GM08714 (cell line): ENCODE measurements around the gene TUBGCP3.
"Not testable (repeated sequence)": the region's sequence is repeated elsewhere in the genome, so short reads cannot be mapped to it uniquely, and the experiment has no call there.

Experiments used
- H3K4me3 ChIP-seq: fragments of 200-500 bp; sonication (Bioruptor generic); 2 replicates; pipeline ENCODE4 v1.5.1; 2014; ENCODE audit warnings: mild to moderate bottlenecking, low read length, inconsistent platforms
- ZNF274 ChIP-seq: IDR thresholded peaks from 2 replicates; pipeline ENCODE4 v1.6.1; 2012; ENCODE audit warnings: mild to moderate bottlenecking, low read depth, low read length

The TUBGCP3 gene

GRCh38 chr13:112587764-112588489, at the start of gene TUBGCP3:
Gene TUBGCP3, minus strand, starts transcription at chr13:112588153. Its CDS starts 173 bp downstream, at chr13:112587980.
- peak within 1 kb of the TSS; percentile 89 for H3K4me3 ChIP-seq
- TF ChIP-seq ZNF274, result no peak

- TF ChIP-seq ZNF274, result no peak
- no peak overlapping the region for H3K4me3 ChIP-seq
These were observed 49.3 kb upstream of the TUBGCP3 start for GRCh38 chr13:112637017-112637801.

GRCh38 chr13:112636401-112636975, 48.5 kb upstream of the TUBGCP3 start:
- no peak overlapping the region for H3K4me3 ChIP-seq
- no peak for TF ChIP-seq ZNF274

GRCh38 chr13:112635323-112635722, 47.4 kb upstream of the TUBGCP3 start:
- TF ChIP-seq ZNF274, result no peak
- no peak overlapping the region for H3K4me3 ChIP-seq

DNA sequence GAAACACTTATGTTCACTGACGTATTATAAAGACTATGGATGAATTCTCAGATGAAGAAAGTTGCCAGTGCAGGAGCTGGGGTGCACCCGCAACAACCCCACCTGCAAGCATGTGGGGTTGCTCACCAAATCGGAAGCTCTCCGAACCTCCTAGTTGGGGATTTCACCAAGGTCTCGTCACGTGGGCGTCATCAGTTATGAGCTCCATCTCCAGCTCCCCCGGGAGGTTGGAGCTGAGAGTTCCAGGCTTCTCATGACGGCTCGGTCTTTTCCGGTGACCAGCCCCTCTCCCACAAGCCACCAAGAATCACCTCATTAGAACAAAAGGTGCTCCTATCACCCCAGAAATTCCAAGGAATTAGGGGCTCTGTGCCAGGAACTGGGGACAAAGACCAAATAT, 46.1 kb upstream of the TUBGCP3 start:
- no peak for TF ChIP-seq ZNF274
- H3K4me3 ChIP-seq, result no peak overlapping the region

DNA sequence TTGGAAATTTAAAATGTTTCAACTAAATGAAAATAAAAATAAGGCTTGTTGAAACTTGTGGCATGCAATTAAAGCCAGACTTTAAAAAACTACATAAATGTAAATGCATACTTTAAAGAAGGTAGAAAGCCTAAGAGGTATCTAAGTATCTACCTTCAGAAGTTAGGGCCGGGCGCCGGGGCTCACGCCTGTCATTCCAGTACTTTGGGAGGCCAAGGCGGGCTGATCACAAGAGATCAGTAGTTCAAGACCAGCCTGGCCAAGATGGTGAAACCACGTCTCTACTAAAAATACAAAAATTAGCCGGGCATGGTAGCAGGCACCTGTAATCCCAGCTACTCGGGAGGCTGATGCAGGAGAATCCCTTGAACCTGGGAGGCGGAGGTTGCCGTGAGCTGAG, 42.3 kb upstream of the TUBGCP3 start:
- not testable (repeated sequence) for H3K4me3 ChIP-seq

DNA sequence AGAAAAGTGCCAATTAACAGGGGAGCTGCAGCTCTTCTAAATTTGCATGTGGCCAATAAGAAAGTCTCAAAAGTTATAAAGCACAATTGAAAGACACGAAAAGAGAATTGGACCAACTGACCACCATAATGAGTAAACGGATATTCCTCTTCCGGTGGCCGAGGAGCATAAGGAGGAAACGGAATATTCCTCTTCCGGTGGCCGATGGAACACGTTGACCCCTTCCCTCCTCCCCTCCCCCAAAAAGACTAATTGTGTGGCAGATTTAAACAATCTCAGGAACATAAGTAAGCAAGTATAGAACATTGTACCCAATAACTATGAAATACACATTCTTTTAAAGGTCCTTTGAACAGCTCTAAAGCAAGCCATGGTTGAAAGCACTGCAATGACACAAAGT, 41.2 kb upstream of the TUBGCP3 start:
- no peak overlapping the region for H3K4me3 ChIP-seq
- no peak for TF ChIP-seq ZNF274

DNA sequence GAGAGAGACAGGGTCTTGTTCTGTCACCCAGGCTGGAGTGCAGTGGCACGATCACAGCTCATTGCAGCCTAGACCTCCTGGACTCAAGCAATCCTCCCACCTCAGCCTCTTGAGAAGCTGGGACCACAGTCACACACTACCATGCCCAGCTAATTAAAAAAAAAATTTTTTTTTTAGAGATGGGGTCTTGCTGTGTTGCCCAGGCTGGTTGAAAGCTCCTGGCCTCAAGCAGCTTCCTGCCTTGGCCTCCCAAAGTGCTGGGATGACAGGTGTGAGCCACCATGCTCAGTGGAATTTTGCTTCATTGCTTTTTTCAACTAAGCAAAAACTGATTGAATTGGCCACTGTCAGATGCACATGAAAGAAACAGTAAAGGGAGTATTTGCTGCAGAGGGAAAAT, 39.7 kb upstream of the TUBGCP3 start:
- not testable (repeated sequence) for H3K4me3 ChIP-seq

DNA sequence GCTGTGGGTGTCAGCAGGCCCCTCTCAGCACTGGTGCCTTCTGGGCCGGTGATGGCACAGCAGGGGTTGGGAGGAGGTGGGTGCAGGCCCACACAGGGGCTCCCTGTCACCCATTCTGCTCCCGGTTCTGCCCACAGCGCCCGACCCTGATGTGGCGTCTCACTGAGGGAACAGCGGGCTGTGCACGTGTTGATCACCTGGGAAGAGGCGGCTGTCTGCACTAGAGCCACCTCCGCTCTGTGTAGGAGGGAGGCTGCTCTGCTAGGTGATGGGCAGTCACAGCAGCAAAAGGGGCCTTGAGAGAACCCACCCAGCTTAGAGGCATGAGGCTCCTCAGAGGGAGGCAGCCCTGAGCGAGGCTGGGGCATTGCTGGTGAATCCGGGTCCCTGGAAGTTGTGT, 39.2 kb upstream of the TUBGCP3 start:
- TF ChIP-seq ZNF274, result no peak
- H3K4me3 ChIP-seq, result no peak overlapping the region

DNA sequence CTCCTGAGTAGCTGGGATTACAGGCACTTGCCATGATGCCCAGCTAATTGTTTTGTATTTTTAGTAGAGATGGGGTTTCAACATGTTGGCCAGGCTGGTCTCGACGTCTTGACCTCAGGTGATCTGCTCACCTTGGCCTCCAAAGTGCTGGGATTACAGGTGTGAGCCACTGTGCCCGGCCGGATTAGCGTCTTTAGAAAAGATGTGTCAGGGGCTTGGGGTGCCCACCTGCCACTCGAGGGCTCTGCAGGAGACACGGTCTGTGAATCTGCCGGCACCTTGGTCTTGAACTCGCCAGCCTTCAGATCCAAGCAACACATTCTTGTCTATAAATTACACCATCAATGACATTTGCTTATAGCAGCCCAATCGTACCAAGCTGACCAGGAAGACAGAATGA, 38.8 kb upstream of the TUBGCP3 start:
- no peak for TF ChIP-seq ZNF274
- no peak overlapping the region for H3K4me3 ChIP-seq

GRCh38 chr13:112626124-112626523, 38.2 kb upstream of the TUBGCP3 start:
- no peak overlapping the region for H3K4me3 ChIP-seq
- no peak for TF ChIP-seq ZNF274

DNA sequence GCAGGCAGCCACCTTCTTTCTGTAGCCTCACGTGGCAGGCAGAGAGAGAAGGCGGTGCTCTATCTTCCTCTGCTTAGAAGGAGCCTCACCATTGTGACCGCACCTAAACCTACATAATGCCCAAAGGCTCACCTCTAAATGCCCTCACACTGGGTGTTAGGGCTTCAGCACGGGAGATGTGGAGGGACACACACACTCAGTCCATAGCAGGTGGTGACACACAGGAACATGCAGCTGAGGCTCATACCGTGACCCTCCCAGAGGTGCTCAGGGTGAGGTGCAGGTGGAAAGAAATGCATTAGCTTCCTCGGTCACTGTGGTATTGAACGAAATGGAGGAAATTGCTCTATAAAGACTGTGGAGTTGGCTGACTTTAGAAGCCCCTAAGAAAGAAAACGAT, 37.7 kb upstream of the TUBGCP3 start:
- H3K4me3 ChIP-seq, result no peak overlapping the region
- no peak for TF ChIP-seq ZNF274

- TF ChIP-seq ZNF274, result no peak
- H3K4me3 ChIP-seq, result no peak overlapping the region
These were observed 36.9 kb upstream of the TUBGCP3 start for GRCh38 chr13:112624602-112625430.

DNA sequence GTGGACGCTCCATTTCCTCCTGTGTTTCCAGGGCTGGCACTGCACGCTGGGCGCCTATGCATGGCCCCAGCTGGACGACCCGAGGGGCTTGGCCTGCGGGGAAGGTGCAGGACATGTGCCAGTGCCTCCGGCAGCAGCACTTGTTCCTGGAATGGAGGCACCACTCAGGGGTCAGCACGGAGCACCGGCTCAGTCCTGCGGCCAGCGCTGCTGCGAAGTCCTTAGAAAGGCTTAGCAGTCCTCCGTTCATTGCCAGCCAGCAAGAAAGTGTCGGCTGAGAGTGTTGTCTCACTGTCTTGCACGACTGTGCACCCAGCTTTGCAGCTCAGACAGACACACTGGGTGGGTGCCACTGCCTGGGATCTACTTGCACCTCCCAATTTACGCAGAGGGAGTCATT, 36.1 kb upstream of the TUBGCP3 start:
- H3K4me3 ChIP-seq, result no peak overlapping the region
- TF ChIP-seq ZNF274, result no peak
